ES-I3 (cell line): ENCODE measurements around the gene ALDH2.

Experiments
- H3K36me3 ChIP-seq: 2 replicates; pipeline ENCODE4 v1.6.1; 2013; ENCODE audit warnings: mild to moderate bottlenecking, low read length, control low read depth, moderate library complexity; ENCODE audit not compliant: insufficient read depth
- H3K4me1 ChIP-seq: 2 replicates; pipeline ENCODE4 v1.6.1; 2013; ENCODE audit warnings: mild to moderate bottlenecking, control low read depth, low read length; ENCODE audit not compliant: insufficient read depth
- H3K9ac ChIP-seq: 2 replicates; pipeline ENCODE4 v1.6.1; 2013; ENCODE audit warnings: low read depth, mild to moderate bottlenecking, low read length, moderate library complexity
- H3K9me3 ChIP-seq: 2 replicates; pipeline ENCODE4 v1.6.1; 2013; ENCODE audit warnings: mild to moderate bottlenecking, low read length, moderate library complexity; ENCODE audit not compliant: control insufficient read depth, insufficient read depth

The ALDH2 gene

GRCh38 chr12:111767362-111768158 lies 827 bp downstream of the ALDH2 start:
- H3K4me1 ChIP-seq, result peaks cover 4% of the 10 kb centered on the region; the same call in 1 of the 2 replicates

GRCh38 chr12:111768159-111768895 lies 1.6 kb downstream of the ALDH2 start:
- H3K9me3 ChIP-seq, result no peaks in the 10 kb centered on the region; the same call in 1 of the 2 replicates
- H3K9ac ChIP-seq, result peak overlapping the region; percentile 60; the same call in 1 of the 2 replicates
- peaks cover 4% of the 10 kb centered on the region; the same call in 1 of the 2 replicates for H3K4me1 ChIP-seq
- H3K36me3 ChIP-seq, result no peaks in the 10 kb centered on the region

More at GRCh38 chr12:111767362-111768158, 827 bp downstream of the ALDH2 start:
- Histone ChIP-seq H3K9me3 (no peaks in the 10 kb centered on the region; the same call in 1 of the 2 replicates), H3K9ac (peak overlapping the region; percentile 60), H3K36me3 (no peaks in the 10 kb centered on the region)

GRCh38 chr12:111769599-111769998 lies 2.9 kb downstream of the ALDH2 start:
- Histone ChIP-seq H3K4me1 (peaks cover 9% of the 10 kb centered on the region; the same call in 1 of the 2 replicates), H3K36me3 (no peaks in the 10 kb centered on the region), H3K9me3 (no peaks in the 10 kb centered on the region; the same call in 1 of the 2 replicates), H3K9ac (no peak overlapping the region)

GRCh38 chr12:111773801-111774551 lies 7.2 kb downstream of the ALDH2 start:
- no peak overlapping the region for H3K9ac ChIP-seq
- H3K36me3 ChIP-seq, result no peaks in the 10 kb centered on the region; the same call in 1 of the 2 replicates
- H3K9me3 ChIP-seq, result no peaks in the 10 kb centered on the region; the same call in none of the 2 replicates
- H3K4me1 ChIP-seq, result 0 out of 2 replicates have a peak, but pooled peaks cover 4% of the 10 kb centered on the region

GRCh38 chr12:111775205-111776193 lies 8.8 kb downstream of the ALDH2 start:
- no peaks in the 10 kb centered on the region; the same call in none of the 2 replicates for H3K9me3 ChIP-seq
- no peaks in the 10 kb centered on the region; the same call in 1 of the 2 replicates for H3K36me3 ChIP-seq
- H3K9ac ChIP-seq, result no peak overlapping the region
- 0 out of 2 replicates have a peak, but pooled peaks cover 4% of the 10 kb centered on the region for H3K4me1 ChIP-seq

GRCh38 chr12:111776836-111777344 lies 10.2 kb downstream of the ALDH2 start:
- Histone ChIP-seq H3K9me3 (no peaks in the 10 kb centered on the region; the same call in none of the 2 replicates), H3K4me1 (0 out of 2 replicates have a peak, but pooled peaks cover 4% of the 10 kb centered on the region), H3K9ac (no peak overlapping the region), H3K36me3 (peaks cover 4% of the 10 kb centered on the region; the same call in 1 of the 2 replicates)

- H3K9ac ChIP-seq, result no peak overlapping the region
- no peaks in the 10 kb centered on the region; the same call in none of the 2 replicates for H3K9me3 ChIP-seq
- 0 out of 2 replicates have a peak, but pooled peaks cover 4% of the 10 kb centered on the region for H3K4me1 ChIP-seq
- H3K36me3 ChIP-seq, result peaks cover 4% of the 10 kb centered on the region; the same call in 1 of the 2 replicates
Measured at GRCh38 chr12:111777345-111778045, 10.8 kb downstream of the ALDH2 start.

GRCh38 chr12:111780166-111780565 lies 13.4 kb downstream of the ALDH2 start:
- H3K9me3 ChIP-seq, result no peaks in the 10 kb centered on the region; the same call in none of the 2 replicates
- no peaks in the 10 kb centered on the region for H3K4me1 ChIP-seq
- H3K36me3 ChIP-seq, result peaks cover 4% of the 10 kb centered on the region
- no peak overlapping the region for H3K9ac ChIP-seq

- Histone ChIP-seq H3K9me3 (no peaks in the 10 kb centered on the region; the same call in 1 of the 2 replicates), H3K4me1 (no peaks in the 10 kb centered on the region), H3K36me3 (peaks cover 4% of the 10 kb centered on the region), H3K9ac (no peak overlapping the region)
Measured at GRCh38 chr12:111780615-111781014, 13.9 kb downstream of the ALDH2 start.

GRCh38 chr12:111781085-111781658 lies 14.4 kb downstream of the ALDH2 start:
- Histone ChIP-seq H3K9me3 (no peaks in the 10 kb centered on the region; the same call in 1 of the 2 replicates), H3K9ac (no peak overlapping the region), H3K36me3 (peaks cover 4% of the 10 kb centered on the region), H3K4me1 (no peaks in the 10 kb centered on the region)

GRCh38 chr12:111783046-111783445 lies 16.3 kb downstream of the ALDH2 start:
- peaks cover 4% of the 10 kb centered on the region for H3K36me3 ChIP-seq
- H3K4me1 ChIP-seq, result no peaks in the 10 kb centered on the region
- no peak overlapping the region for H3K9ac ChIP-seq
- no peaks in the 10 kb centered on the region; the same call in 1 of the 2 replicates for H3K9me3 ChIP-seq

GRCh38 chr12:111784953-111785352 lies 18.2 kb downstream of the ALDH2 start:
- Histone ChIP-seq H3K36me3 (peaks cover 8% of the 10 kb centered on the region), H3K9me3 (no peaks in the 10 kb centered on the region; the same call in 1 of the 2 replicates), H3K9ac (no peak overlapping the region), H3K4me1 (no peaks in the 10 kb centered on the region)
